Occipital lobe (tissue), 2 donors: Measurements from ENCODE around the gene SGSM2. TPM values are rescaled to one million over a fixed set of nuclear protein-coding genes. Genes with fewer than 3 reads are reported as not detected.

Experiments used
- DNase-seq: peaks from one replicate; lab custom pipeline; 2025; lab: John Stamatoyannopoulos, UW
- total RNA-seq: library from RNA; depleted of rRNA; stranded (reverse); fragments of >200 nt; gene quantifications from one replicate; pipeline ENCODE4 v1.2.3, GENCODE V29; 2014

The SGSM2 gene
- total RNA-seq, 1 donor from 2014 or later: 63.5 TPM

GRCh38 chr17:2366747-2367494 is 29.6 kb downstream of the SGSM2 start:
- DNase-seq: no peak

- no peak for DNase-seq
Observed at GRCh38 chr17:2368359-2368758, 31.1 kb downstream of the SGSM2 start.

- no peak for DNase-seq
Observed at GRCh38 chr17:2369039-2369438, 31.7 kb downstream of the SGSM2 start.

- no peak for DNase-seq
Observed at GRCh38 chr17:2369551-2370210, 32.4 kb downstream of the SGSM2 start.

- no peak for DNase-seq
Observed at GRCh38 chr17:2370211-2370589, 32.9 kb downstream of the SGSM2 start.

DNA sequence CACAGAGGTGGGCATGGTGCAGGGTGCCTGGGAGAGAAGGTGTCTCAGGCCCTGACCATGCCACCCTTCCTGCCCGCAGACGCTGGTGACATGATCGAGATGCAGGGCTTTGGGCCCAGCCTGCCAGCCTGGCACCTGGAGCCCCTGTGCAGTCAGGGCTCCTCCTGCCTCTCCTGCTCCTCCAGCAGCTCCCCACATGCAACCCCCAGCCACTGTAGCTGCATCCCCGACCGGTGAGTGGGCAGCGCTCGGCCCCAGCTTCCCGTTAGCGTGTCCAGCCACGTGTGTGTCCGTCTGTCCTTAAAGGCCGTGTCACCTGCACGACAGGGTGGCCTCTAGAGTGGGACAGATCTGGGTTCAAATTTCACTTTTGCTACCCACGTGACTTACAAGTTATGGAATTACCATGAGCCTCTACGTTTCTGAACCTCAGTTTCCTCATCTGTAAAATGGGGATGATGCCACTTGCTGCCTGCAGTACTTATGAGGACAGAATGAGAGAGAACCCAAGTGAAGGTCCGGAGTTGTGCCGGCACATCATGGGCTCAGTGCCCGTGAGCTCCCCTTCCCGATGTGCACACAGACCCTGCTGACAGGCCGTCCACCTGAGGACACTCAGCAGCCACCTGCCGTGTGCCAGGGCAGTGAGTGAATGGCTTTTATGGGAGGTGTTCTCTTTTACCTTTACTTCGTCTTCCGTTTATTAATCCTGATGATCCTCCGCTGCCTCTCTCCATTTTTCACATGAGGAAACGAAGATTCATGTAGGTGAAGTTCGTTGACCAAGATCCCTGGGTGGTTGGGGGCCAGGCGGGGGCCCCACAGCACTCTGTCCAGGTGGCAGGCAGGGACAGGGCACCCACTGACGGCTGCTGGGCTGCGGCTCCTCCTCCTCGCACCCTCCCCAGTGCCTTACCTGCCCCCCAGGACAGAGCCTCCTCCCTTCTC is 34.2 kb downstream of the SGSM2 start:
- DNase-seq: no peak

DNA sequence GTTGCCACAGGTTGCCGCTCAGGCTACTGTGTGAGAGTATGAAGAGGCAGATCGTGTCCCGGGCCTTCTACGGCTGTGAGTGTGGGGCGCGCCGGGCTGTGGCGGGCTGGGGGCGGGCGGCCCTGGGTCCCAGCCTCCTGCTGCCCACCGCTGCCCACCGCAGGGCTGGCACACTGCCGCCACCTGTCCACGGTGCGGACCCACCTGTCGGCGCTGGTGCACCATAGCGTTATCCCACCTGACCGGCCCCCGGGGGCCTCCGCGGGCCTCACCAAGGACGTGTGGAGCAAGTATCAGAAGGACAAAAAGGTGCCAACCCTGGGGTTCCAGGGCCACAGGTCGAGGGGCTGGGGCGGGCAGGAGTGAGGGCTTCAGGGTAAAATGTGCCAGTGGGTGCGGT is 34.9 kb downstream of the SGSM2 start:
- DNase-seq: no peak

DNA sequence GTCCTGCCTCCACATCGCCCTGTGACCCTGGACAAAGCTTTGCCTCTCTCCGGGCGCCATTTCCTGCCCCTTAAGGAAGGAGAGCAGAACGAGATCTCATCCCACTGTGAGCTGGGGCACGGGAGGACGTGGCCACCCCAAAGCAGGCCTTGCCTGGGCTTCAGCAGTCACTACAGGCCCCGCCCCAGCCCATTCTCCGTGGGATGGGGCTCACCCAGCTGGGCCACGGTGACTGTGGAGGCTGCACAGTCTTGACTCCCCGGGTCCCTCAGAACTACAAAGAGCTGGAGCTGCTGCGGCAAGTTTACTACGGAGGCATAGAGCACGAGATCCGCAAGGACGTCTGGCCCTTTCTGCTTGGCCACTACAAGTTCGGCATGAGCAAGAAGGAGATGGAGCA is 35.4 kb downstream of the SGSM2 start:
- no peak for DNase-seq

DNA sequence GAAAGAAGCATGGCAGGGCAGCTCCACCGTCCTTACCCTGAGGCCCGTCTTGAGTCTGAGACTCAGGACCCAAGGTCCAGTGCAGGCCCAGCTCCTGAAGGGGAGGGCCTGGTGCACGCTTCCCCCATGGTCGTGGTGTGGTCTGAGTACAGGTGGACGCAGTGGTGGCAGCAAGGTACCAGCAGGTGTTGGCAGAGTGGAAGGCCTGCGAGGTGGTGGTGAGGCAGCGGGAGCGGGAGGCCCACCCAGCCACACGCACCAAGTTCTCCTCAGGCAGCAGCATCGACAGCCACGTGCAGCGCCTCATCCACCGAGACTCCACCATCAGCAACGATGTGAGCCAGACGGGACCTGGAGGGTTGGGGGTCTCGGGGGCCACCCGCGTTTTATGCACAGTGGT is 35.9 kb downstream of the SGSM2 start:
- no peak for DNase-seq

DNA sequence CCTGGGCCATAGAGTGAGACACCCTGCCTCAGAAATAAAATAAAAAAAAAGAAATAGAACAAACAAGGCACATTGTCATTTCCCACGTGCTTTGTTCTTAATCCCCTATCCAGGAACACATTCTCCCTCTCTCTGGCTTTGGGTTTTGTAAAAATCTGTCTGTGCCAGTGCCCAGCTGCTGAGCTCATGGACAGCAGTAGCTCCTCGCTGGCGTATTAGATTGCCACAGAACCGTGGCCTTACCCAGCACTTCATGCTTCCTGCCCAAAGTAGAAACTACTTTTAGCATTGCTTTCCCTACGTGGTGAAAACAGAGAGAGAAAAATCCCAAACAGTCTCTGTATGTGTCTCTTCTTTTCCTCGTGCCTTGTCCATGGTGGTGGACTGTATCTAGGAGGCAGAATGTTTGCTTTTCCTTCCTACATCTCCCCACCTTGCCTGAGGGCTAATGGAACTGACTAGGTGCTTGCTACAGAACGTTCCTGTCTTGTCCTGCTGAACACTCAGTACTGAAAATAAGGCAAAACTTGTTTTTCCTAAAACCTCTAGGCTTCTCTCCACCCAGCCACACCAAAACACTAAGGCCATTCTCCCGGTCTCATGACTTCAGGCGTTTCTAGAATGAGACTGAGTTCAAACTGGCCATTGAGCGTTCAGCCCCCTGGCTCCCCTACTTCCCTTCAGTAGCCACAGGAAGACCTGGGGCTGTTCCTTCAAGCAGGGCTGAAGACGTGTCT is 37.4 kb downstream of the SGSM2 start:
- DNase-seq: no peak

DNA sequence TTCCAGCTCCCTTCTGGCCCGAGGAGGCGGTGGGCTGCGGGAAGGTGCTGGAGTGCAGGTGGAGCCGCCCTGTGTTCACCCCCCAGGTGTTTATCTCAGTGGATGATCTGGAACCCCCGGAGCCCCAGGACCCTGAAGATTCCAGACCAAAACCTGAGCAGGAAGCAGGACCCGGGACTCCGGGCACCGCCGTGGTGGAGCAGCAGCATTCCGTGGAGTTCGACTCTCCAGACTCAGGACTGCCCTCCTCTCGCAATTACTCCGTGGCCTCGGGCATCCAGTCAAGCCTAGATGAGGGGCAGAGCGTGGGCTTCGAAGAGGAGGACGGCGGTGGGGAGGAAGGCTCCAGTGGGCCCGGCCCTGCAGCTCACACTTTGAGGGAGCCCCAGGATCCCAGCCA is 38.1 kb downstream of the SGSM2 start:
- DNase-seq: no peak

DNA sequence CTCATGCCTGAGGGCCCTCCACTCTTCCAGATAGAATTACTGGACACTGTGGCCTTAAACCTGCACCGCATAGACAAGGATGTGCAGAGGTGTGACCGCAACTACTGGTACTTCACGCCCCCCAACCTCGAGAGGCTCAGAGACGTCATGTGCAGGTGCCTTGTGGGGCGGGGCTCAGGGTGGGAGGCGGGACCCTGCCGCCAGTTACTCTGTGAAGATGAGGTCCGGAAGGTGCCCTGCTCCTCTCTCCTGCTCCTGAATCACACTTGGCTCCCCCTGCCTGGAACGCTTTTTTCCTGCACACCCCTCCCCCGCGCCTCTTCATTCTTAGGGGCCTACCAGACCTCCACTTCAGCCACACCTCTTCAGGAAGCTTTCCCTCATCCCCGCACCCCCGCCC is 38.8 kb downstream of the SGSM2 start:
- DNase-seq: no peak

GRCh38 chr17:2377659-2378058 is 40.4 kb downstream of the SGSM2 start:
- DNase-seq: peak; percentile 40

- DNase-seq: peak; percentile 45
Observed at GRCh38 chr17:2378905-2379304, 41.6 kb downstream of the SGSM2 start.

DNA sequence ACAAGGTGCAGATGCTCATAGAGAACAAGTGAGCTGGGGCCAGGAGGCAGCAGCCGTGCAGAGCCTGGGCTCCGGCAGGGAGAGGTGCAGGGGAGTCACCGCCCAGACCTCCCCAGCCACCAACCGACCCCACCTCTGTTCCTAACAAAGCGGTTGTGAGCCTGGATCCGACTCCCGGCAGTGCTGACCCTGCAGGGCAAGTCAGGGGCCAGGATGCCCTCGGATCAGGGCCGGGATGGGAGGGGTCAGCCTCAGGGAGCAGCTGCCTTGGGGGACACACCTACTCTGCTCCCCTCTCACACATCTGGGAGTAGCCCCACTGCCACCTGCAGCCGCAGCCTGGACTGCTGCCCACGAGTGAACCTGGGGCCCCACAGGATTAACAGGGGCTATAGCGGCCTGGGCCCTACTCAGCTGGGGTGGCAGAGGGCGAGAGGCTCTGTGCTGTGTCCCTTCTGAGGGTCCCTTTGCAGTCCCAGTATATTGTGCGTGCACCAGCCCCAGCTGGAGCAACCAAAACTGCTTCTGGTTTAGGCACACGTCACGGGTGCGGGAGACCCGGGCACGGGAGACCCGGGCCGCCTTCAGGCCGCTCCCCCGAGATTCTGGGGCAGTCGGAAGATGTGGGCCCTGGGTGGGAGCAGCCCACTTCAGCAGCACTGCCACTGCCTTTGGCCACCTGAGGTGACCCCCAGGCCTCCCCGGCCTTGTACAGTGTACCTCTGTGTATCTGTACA is 42.4 kb downstream of the SGSM2 start:
- no peak for DNase-seq

- DNase-seq: no peak
Observed at GRCh38 chr17:2380226-2380922, 43.1 kb downstream of the SGSM2 start.

DNA sequence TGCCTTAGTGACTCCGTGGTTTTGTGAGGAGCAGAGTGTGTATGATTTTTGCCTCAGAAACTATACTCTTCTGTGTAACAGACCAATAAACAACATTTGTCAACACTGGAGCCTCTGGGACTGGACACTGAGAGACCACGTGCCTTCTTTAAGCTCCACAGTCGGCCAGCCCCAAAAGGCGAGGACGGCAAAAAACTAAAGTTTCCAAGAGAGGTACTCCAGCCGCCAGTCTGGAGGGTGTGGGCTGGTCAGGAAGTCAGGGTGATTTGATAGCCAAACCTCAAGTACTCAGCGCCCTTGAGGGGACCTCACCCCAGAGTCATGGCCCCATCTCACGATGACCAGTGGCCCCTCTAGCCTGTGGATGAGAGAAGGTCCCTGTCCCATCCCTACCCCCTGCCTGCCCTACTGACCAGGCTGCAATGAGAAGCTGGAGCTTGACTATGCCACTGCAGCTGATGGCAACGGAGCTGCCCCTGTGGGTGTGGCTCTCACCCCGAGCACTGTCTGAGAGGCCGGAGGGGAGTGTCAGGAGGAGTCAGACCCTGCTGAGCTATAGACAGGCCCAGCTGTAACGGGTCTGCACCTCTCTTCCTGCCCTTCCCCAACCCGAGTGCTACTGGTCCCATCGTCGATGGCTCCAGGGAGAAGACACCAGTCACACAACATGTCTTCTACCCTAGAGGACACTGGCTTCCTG is 43.8 kb downstream of the SGSM2 start:
- no peak for DNase-seq

DNA sequence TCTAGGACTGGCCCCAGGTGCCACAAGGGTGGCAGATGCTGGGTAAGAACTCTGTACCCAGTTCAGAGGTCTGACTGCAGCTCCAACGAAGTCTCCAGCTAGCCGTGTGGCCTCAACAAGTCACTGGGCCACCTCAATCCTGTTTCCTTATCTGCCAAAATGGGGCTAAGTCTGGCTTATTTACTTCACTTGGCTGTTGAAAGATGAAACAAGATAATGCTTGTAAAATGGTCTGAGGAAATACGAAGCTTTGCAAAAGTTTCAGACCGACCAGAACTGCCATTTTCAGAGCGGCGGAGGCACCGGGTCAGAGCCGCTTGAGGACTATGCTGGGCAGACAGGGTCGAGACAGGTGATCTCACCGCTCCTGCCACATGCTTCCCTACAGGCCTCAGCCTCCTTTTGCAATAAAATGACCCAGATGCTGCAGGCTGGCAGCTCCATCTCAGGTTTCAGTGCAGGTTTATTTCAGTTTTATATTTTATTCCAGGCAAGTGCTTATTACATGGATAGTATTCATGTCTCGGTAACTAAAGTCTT is 46.4 kb downstream of the SGSM2 start:
- no peak for DNase-seq

GRCh38 chr17:2384439-2385127 is 47.3 kb downstream of the SGSM2 start:
- DNase-seq: no peak
